GM19372 (cell line): ENCODE results near the gene IFNL2.
"Not testable (repeated sequence)": the region's sequence is repeated elsewhere in the genome, so short reads cannot be mapped to it uniquely, and the experiment has no call there.

Experiments
- ATAC-seq: cut with Tn5 transposase; IDR thresholded peaks from one replicate; pipeline ENCODE4 v1.9.1; 2021; ENCODE audit warnings: mild to moderate bottlenecking, low read depth, moderate library complexity; ENCODE audit not compliant: unreplicated experiment

The IFNL2 gene

DNA sequence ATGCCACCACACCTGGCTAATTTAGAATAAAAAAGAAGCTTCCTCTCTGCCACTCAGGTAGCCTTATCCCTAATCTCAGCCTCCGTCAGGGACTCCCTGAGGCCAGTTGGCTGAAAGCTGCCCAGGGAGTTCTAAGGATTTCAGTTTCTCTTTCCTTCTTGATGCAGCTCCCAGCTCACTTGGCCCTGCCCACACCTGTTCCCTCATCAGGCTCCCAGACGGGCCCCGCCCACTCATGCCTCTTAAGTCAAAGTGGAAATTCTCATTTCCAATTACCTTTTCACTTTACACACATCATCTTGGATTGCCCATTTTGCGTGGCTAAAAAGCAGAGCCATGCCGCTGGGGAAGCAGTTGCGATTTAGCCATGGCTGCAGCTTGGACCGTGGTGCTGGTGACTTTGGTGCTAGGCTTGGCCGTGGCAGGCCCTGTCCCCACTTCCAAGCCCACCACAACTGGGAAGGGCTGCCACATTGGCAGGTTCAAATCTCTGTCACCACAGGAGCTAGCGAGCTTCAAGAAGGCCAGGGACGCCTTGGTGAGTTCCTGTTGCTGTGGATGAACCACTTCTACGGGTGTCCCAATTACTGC lies 28.0 kb downstream of the IFNL2 start, which contains the start of gene IFNL1:
Gene IFNL1, plus strand, starts transcription at position 353 of the 591 bp plus-strand sequence. Its CDS starts 15 bp downstream, at position 368.
- no peak for ATAC-seq

DNA sequence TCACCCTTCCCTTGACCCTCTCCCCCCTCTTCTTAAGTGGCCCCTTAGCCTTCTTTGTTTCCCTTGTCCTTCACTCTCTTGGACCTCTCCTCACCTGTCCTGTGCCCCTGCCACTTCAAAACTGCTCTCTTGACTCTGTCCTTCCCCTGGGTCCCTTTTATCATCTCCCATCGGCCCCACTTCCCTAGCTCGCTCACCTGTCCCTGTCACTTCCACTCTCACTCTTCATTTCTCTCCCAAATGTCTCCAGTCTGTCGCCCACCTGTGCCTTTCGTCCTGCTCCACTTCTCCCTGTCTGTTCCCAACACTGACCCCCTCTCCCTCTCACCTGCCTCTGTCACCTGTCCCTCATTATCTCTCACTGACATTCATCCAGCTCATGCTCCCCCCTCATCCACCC lies 28.7 kb downstream of the IFNL2 start:
- no peak for ATAC-seq

DNA sequence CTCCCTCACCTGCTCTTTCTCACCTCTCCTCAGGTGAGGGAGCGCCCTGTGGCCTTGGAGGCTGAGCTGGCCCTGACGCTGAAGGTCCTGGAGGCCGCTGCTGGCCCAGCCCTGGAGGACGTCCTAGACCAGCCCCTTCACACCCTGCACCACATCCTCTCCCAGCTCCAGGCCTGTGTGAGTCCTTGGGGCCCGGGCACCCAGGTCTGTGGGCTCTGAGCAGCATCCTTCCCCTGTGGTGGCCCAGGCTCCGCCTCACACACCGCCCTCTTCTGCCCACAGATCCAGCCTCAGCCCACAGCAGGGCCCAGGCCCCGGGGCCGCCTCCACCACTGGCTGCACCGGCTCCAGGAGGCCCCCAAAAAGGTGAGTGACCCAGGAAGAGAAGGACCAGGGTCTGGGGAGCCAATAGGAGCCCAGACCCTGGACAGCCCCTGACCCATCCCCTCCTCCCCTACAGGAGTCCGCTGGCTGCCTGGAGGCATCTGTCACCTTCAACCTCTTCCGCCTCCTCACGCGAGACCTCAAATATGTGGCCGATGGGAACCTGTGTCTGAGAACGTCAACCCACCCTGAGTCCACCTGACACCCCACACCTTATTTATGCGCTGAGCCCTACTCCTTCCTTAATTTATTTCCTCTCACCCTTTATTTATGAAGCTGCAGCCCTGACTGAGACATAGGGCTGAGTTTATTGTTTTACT lies 29.9 kb downstream of the IFNL2 start:
- ATAC-seq: no peak

DNA sequence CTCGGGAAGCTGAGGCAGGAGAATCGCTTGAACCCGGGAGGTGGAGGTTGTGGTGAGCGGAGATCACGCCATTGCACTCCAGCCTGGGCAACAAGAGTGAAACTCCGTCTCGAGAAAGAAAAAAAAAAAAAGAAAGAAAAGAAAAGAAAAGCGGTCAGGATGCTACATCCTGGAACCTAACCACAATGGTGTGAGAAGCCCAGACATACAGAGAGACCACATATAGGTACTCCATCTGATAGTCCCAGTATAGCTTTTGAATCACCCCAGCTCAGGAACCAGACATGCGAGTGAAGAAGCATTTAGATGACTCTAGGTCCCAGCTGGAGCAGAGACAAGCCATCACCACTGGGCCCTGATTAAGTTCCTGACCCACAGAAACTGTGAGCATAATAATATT lies 31.2 kb downstream of the IFNL2 start:
- ATAC-seq: no peak

DNA sequence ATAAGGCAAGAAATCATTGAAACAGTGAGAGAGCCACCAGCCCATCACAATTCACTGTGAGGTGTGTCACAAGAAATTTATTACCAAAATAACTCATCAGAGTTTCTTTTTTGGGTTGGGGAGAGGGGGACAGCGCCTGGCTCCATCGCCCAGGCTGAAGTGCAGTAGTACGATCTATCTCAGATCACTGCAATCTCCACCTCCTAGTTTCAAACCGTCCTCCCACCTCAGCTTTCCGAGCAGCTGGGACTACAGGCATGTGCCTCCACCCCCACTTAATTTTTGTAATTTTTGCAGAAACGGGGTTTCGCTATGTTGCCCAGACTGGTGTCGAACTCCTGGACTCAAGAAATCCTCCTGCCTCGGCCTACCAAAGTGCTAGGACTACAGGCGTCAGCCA lies 31.6 kb downstream of the IFNL2 start:
- ATAC-seq: no peak

DNA sequence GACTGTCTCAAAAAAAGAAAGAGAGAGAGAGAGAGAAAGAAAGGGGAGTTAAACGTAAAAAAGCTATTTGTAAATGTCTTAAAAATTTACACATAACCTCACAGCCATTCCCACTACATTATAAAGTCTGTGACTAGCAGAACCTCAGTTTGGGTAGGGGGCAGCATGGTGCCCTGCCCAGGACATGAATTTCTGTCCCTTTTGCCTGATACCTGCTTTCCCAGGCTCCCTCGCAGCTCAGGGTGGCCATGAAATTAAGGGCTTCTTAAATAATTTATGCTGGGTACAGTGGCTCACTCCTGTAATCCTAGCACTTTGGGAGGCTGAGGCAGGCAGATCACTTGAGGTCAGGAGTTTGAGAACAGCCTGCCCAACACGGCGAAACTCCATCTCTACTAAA lies 32.8 kb downstream of the IFNL2 start:
- ATAC-seq: no peak

DNA sequence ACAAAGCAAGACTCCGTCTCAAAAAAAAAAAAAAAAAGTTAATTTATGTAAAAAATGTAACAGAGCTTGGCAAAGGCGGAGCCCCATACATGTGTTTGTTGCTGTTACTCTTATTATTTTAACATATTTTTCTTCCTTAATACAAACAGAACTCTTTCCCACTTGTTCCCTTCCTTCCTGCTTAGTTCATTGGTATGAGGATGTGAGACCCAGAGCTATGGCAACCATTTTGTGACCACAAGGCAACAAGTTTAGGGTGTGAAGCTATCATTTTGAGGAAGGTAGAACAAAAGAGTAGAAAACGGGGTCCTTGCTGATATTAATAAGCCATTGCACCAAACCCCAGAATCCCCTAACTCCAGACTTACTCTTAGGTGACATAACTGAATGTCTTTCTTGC lies 33.4 kb downstream of the IFNL2 start:
- ATAC-seq: no peak

DNA sequence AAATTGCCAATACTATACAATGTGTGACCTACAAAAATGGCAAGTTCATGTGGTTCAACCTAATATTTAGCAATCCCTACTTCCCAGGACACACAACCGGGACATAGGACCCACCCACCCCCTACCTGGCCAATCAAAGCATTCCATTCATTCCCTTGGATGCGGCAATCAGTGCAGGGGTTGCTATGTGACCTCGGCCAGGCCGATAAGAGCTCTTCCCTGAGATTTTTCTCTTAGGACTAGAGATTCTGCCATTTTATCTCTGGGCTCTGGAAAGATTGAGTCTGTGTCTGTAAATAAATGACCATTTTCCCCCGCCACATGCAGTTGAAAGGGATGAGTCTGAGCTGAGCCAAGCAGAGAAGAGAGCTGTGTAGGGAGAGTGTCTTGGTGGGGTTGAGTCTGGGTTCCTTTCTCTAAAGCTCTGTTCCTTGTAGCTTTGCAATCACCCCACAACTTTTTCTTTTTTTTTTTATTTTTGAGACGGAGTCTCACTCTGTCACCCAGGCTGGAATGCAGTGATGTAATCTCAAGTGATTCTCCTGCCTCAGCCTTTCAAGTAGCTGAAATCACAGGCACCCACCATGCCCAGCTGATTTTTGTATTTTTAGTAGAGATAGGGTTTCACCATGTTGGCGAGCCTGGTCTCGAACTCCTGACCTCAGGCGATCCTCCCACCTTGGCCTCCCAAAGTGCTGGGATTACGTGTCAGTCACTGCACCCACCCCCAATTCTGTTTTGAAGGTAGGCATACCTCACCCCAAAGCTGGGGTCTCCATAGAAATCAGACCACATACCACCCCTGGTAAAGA lies 35.4 kb downstream of the IFNL2 start:
- ATAC-seq: no peak

DNA sequence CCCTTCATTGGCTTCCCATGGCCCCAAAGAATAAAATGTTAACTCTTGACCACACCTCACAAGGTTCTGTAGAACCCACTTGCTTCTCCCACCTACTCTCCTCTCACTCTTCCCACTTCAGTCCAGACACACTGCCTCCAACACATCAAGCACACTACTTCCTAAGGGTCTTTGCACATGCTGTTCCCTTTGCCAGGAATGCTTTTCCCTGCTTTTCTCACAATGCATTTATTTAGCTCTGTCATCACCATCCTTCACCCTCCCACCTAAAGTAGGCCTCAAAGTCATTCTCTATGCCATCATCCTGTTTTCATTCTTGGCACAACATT lies 36.0 kb downstream of the IFNL2 start:
- no peak for ATAC-seq

DNA sequence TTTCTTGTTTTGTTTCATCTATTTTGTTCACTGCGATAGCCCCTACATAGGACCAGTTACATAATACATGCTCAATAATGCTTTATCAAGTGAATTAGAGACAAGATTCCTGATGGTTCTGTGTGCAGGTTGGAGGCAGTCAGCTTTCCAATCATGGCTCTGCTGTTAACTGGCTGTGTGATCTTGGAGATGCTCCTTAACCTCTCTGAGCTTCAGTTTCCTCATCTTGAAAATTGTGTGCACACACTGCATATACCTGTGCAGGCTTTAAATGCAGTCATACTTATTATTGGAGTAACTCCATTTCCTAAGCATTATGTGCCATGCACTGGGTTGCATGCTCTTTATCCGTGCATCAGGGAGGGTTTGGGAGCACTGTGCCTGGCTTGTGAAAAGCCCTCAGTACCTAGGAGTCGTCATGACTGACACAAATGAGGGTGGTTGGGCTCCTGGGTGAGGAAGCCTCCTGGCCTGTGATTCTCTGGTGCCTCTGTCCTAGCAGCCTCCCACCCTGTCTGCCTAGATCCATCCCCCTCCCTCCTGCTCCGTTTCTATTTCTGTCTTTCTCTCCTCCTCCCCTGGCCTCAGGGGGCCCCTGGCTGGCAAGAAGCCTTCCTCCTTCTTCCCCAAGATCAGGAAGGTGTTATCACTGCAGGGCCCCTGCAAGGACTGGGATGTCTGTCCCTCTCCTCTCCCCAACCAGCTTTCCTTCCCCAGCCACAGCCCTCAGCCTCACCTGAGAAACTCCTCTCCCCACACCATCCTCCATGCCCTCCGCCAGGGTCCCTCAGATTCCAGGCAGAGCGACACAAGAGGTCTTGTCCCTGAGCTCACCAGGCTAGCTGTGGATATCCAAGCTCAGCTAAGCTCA lies 36.7 kb downstream of the IFNL2 start:
- no peak for ATAC-seq

DNA sequence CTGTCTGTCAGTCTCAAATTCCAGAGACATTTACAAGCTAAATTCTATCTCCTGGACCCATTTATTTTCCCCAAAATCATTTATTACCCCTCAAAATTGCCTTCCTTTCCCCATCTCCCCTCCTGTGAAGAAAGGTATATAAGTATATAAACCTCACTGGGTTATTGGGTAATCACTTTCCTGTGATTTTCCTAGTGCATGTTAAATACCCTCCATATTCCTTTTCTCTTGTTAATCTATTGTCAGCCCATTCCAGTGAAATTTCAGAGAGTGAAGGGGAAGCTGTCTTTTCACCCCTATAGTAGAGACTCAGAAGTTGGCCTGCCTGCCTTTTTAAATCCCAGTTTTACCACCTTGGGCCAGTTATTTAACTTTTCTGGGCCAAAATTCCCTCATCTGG lies 37.9 kb downstream of the IFNL2 start:
- ATAC-seq: no peak

DNA sequence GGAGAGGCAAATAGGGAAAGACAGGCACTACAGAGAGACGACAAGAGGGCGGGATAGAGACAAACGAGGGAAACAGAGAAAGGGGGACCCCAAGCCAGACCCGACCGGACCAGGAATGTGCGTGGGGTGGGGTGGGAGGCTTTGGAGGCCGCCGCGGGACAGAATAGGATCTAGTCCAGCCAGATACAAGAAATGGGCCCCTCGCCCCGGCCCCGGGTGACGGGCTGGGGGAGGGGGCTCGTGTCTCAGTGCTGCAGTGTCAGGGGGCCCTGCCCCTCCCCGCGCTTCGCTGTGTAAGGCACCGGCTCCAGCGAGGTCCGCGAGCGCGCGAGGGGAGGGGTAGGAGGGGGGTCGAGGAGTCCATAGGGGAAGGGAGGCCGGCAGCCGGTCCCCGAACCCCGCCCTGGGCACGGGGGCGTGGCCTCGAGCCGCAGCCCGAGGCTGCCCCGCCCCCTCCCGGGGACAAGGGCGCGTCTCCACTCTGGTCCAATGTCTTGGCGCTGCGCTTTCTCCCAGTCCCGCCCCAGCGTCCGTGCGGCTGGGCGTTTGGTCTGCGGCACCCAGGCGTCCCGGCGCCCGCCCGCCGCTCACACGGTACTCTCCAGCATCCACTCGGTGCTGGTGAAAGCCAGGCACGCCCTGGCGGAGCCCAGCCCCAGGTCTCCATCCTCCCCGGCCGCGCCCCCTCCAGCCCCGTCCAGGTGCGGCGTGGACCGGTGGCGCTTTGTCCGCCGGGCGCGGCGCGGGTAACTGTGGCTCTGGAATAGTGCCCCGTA lies 39.0 kb downstream of the IFNL2 start:
- no peak for ATAC-seq

DNA sequence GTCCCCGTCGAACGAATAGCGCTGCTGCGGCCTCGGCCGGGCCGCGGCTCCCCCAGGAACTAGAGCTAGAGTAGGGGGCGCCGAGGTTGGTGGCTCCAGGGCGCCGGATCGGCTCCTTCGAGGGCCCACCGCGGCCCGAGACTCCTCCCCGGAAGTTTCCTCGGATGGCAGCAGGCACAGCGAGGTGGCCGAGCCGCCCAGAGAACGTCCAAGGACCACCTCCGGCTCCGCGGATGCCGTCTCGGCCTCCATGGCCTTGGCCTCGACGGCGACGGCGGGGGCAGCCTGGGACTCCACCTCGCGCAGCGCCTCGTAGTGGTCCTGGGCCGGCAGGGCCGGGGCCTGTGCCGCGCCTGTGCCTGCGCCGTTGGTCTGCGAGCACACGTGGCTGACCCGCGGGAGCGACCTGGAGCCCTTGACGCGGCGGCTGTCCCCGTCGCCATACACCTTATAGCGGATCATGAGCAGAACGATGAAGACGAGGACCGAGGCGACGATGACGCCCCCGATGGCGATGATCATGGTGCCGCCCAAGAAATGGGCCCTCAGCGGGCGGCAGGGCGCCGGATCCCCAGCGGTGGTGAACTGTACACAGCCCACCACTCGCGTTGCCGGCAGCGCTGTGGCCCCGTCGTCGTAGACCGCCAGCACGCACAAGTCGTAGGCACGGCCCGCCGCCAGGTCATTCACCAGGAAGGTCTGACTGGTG lies 39.8 kb downstream of the IFNL2 start:
- no peak for ATAC-seq

DNA sequence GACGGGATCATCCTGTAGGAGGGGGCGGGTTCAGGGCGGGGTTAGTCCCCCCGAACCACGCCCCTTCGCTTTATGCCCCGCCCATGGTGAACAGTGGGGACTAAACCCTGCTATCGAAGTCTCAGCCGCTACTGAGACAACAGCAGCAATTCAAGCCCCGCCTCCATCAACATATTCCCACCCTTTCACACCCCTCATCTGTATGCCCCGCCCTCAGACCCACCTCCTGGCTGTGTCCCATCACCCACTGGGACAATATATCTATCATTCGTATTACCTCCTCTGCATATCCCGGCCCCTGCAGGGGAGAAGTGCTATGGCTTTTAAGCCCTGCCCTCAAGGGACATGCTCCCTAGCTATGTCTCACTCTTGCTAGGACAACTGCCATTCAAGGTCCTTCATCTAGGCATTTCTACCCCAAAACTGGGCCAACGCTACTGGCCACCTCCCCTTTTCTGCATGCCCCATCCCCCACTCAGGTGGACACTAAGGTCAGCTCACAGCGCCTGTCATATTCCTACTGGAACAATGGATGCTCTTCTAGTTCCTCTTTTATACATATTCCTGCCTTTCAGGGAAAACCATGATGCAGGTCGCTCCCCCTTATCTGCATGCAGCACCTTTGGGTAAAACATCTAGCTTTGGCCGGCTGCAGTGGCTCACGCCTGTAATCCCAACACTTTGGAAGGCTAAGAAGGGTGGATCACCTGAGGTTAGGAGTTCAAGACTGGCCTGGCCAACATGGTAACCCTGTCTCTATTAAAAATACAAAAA lies 40.5 kb downstream of the IFNL2 start:
- no peak for ATAC-seq

DNA sequence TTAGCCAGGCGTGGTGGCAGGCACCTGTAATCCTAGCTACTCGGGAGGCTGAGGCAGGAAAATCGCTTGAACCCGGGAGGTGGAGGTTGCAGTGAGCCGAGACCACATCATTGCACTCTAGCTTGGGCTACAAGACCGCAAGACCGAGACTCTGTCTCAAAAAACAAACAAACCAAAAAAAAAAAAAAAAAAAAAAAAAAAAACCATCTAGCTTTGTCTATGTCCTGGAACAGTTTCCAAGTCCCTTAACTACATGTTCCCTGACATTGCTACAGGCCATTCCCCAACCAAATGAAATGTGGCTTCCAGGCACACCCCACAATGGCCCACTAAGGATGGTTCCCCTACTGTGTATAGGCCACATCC lies 41.1 kb downstream of the IFNL2 start:
- not testable (repeated sequence) for ATAC-seq

DNA sequence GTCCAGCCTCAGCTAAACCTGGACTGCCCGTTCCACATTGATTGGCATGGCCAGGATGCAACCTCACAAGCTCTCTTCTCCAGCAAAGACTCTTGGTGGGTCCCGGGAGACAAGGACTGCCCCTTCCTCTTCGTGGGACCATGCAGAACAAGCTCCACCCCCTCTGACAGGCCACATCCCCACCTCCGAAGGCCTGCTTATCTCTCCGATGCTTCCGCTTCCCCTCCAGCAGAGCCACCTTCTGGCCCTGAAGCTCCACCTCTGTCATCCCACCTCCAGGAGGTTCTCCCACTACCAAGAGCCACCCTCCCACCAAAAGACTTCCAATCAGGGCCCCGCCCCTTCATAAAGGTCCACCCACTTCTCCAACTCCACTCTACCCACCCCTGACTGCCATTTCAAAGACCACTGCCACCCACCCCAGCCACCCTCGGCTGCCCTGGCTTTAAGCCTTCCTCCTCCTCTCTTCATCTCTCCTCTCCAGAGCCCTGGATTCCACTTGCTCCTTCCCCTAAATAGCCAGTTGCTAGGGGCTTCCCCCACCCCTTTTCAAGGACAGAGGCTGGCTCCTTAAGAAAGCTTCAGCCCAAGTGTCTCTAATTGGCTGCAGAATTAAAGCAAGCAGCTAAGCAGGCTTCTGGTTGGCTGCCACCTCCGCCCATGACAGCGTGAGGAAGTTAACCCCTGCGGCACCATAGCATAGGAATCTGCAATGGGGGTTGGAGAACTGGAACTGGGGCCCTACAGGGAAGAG lies 42.5 kb downstream of the IFNL2 start:
- ATAC-seq: no peak

DNA sequence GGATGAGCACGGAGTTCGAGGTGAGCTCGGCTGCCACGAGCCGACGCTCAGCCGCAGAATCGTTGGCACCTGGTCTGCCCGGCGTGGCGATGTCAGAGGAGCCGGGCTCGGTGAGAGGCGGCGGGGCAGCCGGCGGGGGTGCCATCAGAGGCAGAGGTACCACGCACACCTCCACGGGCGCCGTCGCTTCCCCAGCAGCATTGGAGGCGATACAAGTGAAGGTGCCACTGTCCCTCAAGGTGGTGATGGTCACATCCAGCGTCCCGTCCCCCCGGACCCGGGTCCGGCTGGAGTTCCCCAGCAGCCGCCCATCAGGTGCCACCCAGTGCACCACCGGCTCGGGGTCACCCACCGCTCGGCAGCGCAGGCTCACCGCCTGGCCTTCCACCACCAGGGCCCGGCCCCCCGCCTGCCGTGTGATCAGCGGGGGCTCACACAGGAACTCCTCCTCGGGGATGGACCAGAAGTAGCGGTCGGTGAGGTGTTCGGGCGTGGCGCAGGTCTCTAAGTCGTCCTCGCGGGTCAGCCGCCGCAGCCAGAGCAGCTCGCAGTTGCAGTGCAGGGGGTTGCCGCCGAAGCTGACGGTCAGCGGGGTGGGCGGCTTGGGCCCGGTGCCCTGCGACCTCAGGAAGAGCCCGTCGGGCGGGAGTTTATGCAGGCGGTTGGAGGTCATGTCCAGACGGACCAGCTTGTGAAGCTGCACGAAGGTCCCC lies 46.0 kb downstream of the IFNL2 start:
- ATAC-seq: no peak
